ENCODE measurements around the gene KIF2A.

KIF2A gene

DNA sequence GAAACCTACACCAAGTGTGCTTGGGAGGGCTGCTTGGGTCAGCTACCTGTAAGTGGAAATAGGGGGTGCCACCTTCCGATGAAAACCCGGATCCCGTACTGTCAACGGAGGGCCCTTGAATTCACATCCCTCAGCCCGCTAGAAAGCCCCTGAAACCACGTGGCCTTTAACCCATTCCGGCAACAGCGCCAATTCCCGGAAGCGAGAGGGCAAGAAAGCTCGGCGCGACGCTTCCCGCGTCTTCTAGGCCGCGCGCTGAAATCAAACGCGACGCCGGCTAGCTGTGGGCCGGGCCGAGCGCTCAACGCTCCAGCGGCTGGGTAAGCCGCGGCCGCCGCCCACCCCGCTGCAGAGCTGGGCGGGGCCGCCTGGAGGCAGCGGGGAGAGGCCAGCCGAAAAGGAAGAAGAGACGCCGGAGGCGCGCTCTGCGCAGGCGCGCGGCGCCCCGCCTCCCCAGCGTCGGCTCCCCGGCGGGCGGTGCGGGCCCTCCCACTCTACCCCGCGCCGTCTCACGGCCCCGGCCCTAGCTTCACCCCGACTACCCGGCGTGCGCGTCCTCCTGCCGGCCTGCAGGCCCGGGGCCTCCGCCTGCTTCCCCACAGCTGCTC, at the start of gene KIF2A:
KIF2A (plus strand) TSS at position 492 of the 608 bp plus-strand sequence. CDS start 267 bp downstream, outside the sequence.
- peak in 57 of 58 donors; percentile 46 to 92 (median 85) for DNase-seq

DNA sequence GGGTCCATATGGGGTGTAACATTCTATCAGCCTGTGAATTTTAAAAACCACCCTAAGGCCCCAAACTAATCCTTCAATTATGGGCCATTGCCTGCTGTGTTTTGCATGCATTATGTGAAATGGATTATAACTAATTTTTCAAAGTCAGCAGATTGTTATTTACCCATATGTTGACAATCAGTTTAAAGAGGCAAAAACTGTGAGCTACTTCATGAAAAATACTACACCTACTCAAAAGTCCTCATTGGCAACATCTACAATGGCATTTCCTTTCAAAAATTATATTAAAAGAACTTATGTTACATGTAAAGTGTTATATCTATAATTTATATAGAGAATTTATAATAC, 49.0 kb upstream of the KIF2A start:
- no peak for DNase-seq

DNA sequence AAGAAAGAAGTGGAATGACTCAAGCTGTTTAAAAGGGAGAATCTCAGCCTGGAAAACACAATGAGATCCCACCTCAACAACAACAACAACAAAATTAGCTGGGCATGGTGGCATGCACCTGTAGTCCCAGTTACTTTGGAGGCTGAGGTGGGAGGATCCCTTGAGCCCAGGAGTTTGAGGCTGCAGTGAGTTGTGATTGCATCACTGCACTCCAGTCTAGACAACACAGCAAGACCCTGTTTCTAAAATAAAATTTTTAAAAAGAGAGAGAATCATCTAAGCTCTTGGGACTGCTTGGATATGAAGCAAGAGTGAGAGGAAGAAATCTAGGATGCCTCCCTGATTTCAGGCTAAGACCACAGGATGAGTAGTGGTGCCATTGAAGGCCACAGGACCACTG, 47.4 kb upstream of the KIF2A start:
- DNase-seq, result no peak

DNA sequence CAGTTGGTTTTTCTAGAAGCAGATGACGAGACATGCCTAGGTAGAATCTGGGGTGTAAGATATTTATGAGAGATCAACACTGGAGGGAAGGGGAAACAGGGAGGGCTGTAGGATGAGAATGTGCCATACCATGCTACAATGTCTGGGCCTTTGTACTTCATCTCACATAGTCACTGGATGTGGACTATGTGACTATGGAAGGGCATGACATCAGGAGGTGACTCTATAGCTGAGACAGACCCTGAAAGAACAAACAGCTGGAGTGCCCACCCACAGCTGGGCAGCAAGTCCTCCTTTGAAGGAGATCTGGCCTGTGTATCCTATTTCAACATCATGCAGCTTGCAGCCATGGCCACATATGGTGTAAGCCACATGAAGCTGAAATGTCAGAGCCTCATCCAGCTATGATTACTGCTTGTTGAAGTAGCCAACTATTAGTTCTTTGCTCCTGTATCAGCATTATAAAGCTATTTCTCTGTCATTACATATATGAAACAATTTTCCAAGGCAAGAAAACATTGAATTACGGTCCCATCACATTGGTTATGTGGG, 46.2 kb upstream of the KIF2A start:
- no peak for DNase-seq

DNA sequence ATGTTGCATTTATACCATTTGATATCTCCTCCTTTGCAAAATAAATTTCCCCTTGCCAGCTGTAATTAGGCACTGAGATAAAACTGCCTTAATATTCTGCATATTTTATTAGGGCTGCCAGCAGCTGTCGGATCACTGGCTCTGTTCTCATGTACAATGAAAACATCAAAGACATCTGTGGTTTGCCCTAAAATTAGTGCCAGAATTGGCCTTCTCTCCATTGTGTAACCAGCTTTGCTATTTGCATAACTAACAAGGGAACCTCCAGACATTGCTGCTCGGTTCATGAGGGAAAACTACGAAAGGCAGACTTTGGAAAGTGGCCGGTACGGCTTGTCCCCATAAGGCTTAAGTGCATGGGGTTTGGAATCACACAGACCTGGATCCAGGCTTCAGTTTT, 45.5 kb upstream of the KIF2A start:
- DNase-seq, result peak in 21 of 58 donors; percentile 1 to 57 (median 18)

GRCh38 chr5:62263401-62263800, 42.6 kb upstream of the KIF2A start:
- DNase-seq, result no peak

DNA sequence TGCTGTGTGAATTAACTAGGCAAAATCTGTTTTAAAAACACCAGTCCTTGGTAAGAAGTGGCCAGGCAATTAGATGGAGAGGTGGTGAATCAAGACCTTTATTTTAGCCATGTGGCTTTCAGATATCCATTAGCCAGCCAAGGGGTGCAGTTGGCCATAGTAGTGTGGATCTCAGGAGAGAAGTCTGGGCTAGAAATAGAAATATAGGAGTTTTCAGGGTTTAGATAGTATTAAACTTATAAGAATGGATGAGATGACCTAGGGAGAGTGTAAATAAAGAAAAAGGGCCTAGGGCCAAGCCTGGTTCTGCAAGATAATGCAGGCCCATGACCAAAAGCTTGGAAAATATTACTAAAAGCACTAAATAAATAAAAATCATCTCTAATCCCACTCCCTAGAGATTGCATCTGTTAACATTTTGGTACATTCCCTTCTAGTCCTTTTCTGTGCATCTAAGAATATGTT, 40.3 kb upstream of the KIF2A start:
- no peak for DNase-seq

DNA sequence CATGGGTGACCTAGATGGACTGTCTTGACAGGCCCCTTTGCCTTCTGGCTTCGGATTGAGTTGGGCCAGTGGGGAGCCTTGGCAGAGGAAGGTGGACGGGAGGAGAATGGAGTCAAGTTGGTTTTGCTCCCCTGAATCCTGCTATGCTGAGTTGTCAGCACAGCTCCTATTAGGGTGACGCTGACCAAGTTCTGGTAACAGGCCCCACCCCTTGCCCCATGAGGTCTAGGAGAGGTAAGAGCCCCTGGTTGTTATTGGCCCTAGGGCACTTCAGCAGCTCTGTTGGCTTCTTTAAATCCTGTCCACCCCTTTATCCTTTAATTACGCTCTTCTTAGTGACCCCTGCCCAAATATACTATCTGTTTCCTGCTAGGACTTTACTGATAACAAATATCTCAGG, 39.4 kb upstream of the KIF2A start:
- no peak for DNase-seq

DNA sequence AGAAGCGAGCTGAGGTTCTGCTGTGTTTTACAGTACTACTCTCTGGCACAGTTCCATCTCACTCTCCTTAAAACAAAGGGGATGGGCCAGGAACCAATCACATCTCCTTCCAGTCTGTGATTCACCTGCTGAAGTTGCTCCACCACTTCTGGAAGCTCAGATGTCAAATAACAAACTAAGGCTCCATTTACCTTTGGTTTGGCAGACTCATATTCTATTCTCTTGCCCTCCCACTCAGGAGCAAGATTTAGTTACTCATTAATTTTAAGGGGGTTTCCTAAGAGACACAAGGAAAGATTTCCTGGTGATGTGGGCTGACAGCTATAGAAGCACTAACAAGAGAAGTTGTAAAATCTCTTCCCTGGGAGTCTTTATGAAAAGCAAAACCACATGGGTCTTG, 37.8 kb upstream of the KIF2A start:
- DNase-seq, result no peak

GRCh38 chr5:62268792-62269191, 37.2 kb upstream of the KIF2A start:
- no peak for DNase-seq

- no peak for DNase-seq
Observed at GRCh38 chr5:62271370-62271769, 34.6 kb upstream of the KIF2A start.

DNA sequence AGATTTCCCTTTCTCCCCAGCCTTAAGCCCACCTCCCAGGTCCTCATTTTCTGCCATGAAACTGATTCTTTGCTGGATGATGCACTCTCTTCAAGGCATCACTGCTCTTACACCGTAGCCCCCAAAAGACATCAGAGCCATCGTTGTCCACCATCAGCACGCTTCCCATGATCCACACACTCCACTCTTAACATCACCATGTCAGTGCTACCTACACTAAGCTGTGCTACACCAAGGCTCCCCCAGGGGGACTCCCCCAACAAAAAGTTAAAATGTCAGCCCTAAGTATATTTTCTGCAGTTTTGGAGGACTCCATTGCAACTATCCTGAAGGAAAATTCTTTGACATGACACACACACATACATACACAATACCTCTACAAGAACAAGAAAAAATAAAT, 34.1 kb upstream of the KIF2A start:
- DNase-seq, result no peak

GRCh38 chr5:62273687-62274086, 32.3 kb upstream of the KIF2A start:
- peak in 28 of 58 donors; percentile 4 to 68 (median 20) for DNase-seq

DNA sequence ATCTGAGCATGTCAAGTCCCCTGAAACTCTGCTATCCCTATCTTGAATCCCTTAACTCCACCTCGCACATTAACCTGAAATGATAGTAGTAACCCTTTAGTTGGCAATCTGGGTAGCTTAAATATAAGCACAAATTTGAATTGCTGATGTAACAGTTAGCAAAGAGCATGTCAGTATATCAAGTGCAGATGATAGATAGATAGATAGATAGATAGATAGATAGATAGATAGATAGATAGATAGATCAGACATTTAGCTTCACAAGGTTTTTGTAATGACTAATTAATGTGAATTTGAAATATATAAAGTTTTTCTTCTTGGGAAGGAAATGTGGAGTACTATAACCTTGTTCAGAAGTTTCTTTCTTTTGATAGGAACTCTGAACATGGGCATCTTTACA, 30.4 kb upstream of the KIF2A start:
- no peak for DNase-seq

DNA sequence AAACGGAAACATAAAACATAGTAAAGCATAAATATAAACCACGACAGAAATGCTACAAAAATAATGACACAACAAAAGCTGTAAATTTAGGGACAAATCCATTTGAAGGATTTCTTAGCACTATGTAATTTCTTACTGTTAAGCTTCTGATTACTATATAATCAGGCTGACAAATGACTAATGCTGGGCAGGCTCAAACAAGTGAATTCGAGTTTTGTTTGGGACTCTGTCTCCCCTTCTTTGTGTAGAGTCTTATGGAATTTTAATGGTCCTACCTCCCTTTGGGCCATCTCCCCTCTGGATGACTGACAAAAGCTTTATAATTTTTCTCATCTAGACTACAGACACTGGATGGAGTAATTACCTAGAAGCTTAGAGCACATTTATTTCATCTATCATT, 24.6 kb upstream of the KIF2A start:
- no peak for DNase-seq

- no peak for DNase-seq
Observed at GRCh38 chr5:62282064-62282463, 23.9 kb upstream of the KIF2A start.

DNA sequence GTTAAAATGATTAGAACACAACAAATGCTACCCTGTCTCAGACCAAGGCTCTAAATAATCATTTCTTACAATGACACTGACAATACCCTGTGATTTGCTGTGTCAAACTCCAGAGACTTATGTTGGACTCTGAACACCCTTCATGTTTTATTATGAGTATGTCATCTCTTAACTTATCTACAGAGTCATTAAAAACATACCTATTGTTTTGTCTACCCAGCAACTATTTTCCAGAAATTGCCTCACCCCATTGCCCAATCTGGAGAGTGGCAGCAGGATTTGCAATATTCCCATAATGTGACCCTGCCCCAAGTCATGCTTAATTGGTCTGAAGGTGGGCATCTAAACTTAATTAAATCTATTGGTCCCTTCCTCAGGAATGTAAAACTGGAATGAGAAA, 23.0 kb upstream of the KIF2A start:
- DNase-seq, result no peak

DNA sequence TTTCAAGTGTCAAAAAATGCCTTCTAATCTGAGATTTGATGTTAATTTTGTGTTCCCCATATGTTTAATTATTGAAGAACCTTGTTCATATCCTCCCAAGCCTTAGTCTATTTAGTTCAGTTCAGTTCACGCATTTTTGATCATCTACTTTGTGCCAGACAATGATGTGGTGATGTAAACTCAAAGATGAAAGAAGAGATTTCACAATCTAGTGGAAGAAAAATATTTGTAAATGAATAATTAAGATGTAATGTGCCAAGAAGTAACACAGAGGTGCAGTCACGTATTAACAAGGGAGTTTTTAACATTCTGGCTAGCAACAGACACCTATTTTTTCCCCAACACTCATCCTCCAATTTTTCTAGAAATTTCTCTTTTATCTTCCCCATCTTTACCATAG, 22.1 kb upstream of the KIF2A start:
- no peak for DNase-seq

DNA sequence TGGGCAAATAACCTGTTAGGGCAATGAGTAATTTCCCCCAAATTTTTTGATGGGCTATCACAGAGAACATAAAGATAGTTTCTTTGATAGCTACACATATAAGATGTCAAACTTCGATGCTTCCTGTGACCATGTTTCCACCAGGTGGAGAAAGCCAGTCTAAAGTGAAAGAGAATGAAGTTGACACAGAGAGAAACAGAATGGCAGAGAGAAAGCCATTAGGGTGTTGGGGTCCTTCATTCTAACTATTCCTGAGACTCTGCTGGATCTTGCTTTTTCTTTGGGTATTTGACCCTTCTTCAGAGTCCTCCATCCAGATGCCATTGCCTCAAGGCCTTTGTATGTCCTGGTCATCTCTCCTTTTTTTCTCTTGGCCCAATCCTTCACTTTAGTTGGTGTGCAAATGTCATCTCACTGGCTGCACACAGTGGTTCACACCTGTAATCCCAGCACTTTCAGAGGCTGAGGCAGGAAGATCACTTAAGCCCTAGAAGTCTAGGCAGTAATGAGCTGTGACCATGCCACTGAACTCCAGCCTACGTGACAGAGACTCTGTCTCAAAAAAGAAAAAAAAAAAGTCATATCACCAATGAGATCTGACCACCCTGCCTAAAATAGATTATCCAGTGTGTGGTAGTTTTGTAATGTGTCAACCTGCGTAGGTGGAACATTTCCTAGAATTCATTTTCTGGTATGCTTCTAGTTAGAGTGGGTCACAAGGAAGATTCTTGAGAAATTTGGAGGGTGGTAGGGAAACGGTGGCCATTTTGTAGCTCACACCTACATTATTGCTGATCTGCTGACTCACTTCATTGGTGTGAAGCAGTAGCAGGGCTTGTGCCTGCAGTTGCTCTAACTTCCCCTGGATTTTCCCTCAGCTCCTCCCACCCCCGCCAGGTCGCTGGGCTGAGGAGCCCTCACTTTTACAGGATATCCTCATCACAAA, 20.8 kb upstream of the KIF2A start:
- DNase-seq, result no peak

- DNase-seq, result no peak
Observed at GRCh38 chr5:62286834-62287233, 19.2 kb upstream of the KIF2A start.

- DNase-seq, result no peak
Observed at GRCh38 chr5:62287237-62287636, 18.8 kb upstream of the KIF2A start.

- no peak for DNase-seq
Observed at GRCh38 chr5:62288118-62288517, 17.9 kb upstream of the KIF2A start.

DNA sequence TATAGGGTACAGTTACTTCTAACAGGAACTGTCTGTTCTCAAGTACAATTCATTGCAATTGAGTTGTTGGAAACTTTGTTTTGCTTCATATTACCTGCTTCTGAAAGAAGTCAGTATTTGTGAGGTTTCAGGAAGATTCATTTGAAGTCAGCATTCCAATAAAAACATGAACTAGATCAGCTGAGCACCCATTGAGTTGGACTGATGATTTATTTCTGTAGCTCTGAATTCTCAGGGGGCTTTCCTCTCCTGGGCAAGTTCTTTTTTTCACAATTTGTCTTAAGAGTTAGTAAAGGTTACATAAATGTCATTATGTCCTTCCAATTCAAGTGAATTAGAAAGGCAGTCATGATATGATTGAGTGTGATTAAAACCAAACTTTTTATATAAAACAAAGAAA, 16.2 kb upstream of the KIF2A start:
- DNase-seq, result no peak

Data from anterior cingulate cortex (tissue), 58 donors.